H9 (cell line): Measurements from ENCODE around the gene PNKP. TPM values are rescaled to one million over a fixed set of nuclear protein-coding genes. Genes with fewer than 3 reads are reported as not detected.

ENCODE experiments used
- DNase-seq: peaks from one replicate; pipeline ENCODE4 v3.0.0-alpha.2; 2017
- H2AFZ ChIP-seq: one replicate; pipeline ENCODE4 v1.6.1; 2013; ENCODE audit warnings: mild to moderate bottlenecking, low read length, control low read depth, moderate library complexity
- H2AK5ac ChIP-seq: 2 replicates; pipeline ENCODE4 v1.6.1; 2013; ENCODE audit warnings: low read length, control low read depth, mixed read lengths; ENCODE audit not compliant: insufficient read length
- H2BK120ac ChIP-seq: one replicate; pipeline ENCODE4 v1.6.1; 2013; ENCODE audit warnings: low read depth, mild to moderate bottlenecking, low read length, control low read depth, inconsistent platforms; ENCODE audit not compliant: poor library complexity, severe bottlenecking
- H2BK12ac ChIP-seq: 2 replicates; pipeline ENCODE4 v1.6.1; 2013; ENCODE audit warnings: low read length, control low read depth, mixed read lengths, low read depth; ENCODE audit not compliant: insufficient read length
- H2BK15ac ChIP-seq: 2 replicates; pipeline ENCODE4 v1.6.1; 2013; ENCODE audit warnings: low read depth, low read length, control low read depth
- H2BK20ac ChIP-seq: one replicate; pipeline ENCODE4 v1.6.1; 2013; ENCODE audit warnings: low read depth, mild to moderate bottlenecking, low read length, control low read depth, inconsistent platforms; ENCODE audit not compliant: poor library complexity, severe bottlenecking
- H2BK5ac ChIP-seq: 2 replicates; pipeline ENCODE4 v1.6.1; 2013; ENCODE audit warnings: low read length, control low read depth, mixed read lengths; ENCODE audit not compliant: insufficient read length
- H3K14ac ChIP-seq: 2 replicates; pipeline ENCODE4 v1.6.1; 2013; ENCODE audit warnings: low read length, control low read depth; ENCODE audit not compliant: insufficient read depth
- H3K18ac ChIP-seq: 2 replicates; pipeline ENCODE4 v1.6.1; 2013; ENCODE audit warnings: low read depth, mild to moderate bottlenecking, mixed read lengths, low read length, control low read depth; ENCODE audit not compliant: insufficient read length
- H3K23ac ChIP-seq: 2 replicates; pipeline ENCODE4 v1.6.1; 2013; ENCODE audit warnings: low read length, control low read depth, mixed read lengths, low read depth; ENCODE audit not compliant: insufficient read length
- H3K23me2 ChIP-seq: 2 replicates; pipeline ENCODE4 v1.6.1; 2013; ENCODE audit warnings: low read depth, mild to moderate bottlenecking, mixed read lengths, low read length, control low read depth; ENCODE audit not compliant: insufficient read length, poor library complexity, severe bottlenecking
- H3K27ac ChIP-seq: 2 replicates; pipeline ENCODE4 v1.5.1; 2013; ENCODE audit warnings: low read length, control low read depth, mixed read lengths, low read depth; ENCODE audit not compliant: insufficient read length
- H3K27me3 ChIP-seq: 2 replicates; pipeline ENCODE4 v1.6.1; 2013; ENCODE audit warnings: low read length, control low read depth, inconsistent platforms; ENCODE audit not compliant: insufficient read depth
- H3K4ac ChIP-seq: 2 replicates; pipeline ENCODE4 v1.6.1; 2013; ENCODE audit warnings: low read depth, mild to moderate bottlenecking, control low read depth, inconsistent platforms, low read length, moderate library complexity
- H3K4me1 ChIP-seq: 2 replicates; pipeline ENCODE4 v1.6.1; 2013; ENCODE audit warnings: low read length, control low read depth, inconsistent platforms; ENCODE audit not compliant: insufficient read depth
- H3K4me2 ChIP-seq: 2 replicates; pipeline ENCODE4 v1.6.1; 2013; ENCODE audit warnings: low read length, control low read depth, mixed read lengths; ENCODE audit not compliant: insufficient read length, insufficient read depth
- H3K56ac ChIP-seq: 2 replicates; pipeline ENCODE4 v1.6.1; 2013; ENCODE audit warnings: low read depth, mild to moderate bottlenecking, mixed read lengths, low read length, control low read depth; ENCODE audit not compliant: insufficient read length
- H3K79me1 ChIP-seq: 2 replicates; pipeline ENCODE4 v1.6.1; 2013; ENCODE audit warnings: low read depth, mild to moderate bottlenecking, moderate library complexity, low read length, control low read depth, inconsistent platforms; ENCODE audit not compliant: insufficient read depth, poor library complexity, severe bottlenecking
- H3K79me2 ChIP-seq: 2 replicates; pipeline ENCODE4 v1.6.1; 2013; ENCODE audit warnings: low read length, control low read depth, inconsistent platforms; ENCODE audit not compliant: insufficient read depth
- H3K9ac ChIP-seq: 2 replicates; pipeline ENCODE4 v1.6.1; 2013; ENCODE audit warnings: low read length, control low read depth, mixed read lengths; ENCODE audit not compliant: insufficient read length; ENCODE audit errors: extremely low read depth
- H3K9me3 ChIP-seq: one replicate; pipeline ENCODE4 v1.6.1; 2013; ENCODE audit warnings: low read depth, low read length, inconsistent platforms; ENCODE audit not compliant: control insufficient read depth
- H3T11ph ChIP-seq: one replicate; pipeline ENCODE4 v1.6.1; 2013; ENCODE audit warnings: mild to moderate bottlenecking, low read length, control low read depth, inconsistent platforms
- H4K20me1 ChIP-seq: one replicate; pipeline ENCODE4 v1.6.1; 2013; ENCODE audit not compliant: control insufficient read depth, insufficient read length, insufficient read depth
- H4K5ac ChIP-seq: 2 replicates; pipeline ENCODE4 v1.6.1; 2013; ENCODE audit warnings: low read depth, mild to moderate bottlenecking, mixed read lengths, low read length, control low read depth; ENCODE audit not compliant: insufficient read length
- H4K8ac ChIP-seq: replicated peaks from 2 replicates; pipeline ENCODE4 v1.6.1; 2013; ENCODE audit warnings: low read length, control low read depth, mixed read lengths, low read depth; ENCODE audit not compliant: insufficient read length
- H4K91ac ChIP-seq: 2 replicates; pipeline ENCODE4 v1.6.1; 2013; ENCODE audit warnings: low read depth, mild to moderate bottlenecking, moderate library complexity, mixed read lengths, low read length, control low read depth; ENCODE audit not compliant: insufficient read length
- H3K27ac Mint-ChIP-seq, 3 experiments: 2 replicates in 2 of 3; 3 replicates in 1 of 3; pipeline ENCODE4 v1.8.0; 2020 to 2021; ENCODE audit warnings: mixed read lengths in 3 of 3, mild to moderate bottlenecking in 1 of 3, moderate library complexity in 1 of 3
- H3K27me3 Mint-ChIP-seq: 2 replicates; pipeline ENCODE4 v1.8.0; 2021; ENCODE audit warnings: low read depth, mild to moderate bottlenecking, moderate library complexity, mixed read lengths
- H3K36me3 Mint-ChIP-seq, 3 experiments: 2 replicates in 2 of 3; 3 replicates in 1 of 3; pipeline ENCODE4 v1.8.0; 2020 to 2021; ENCODE audit warnings: low read depth in 3 of 3, mixed read lengths in 3 of 3; ENCODE audit not compliant: insufficient read depth in 1 of 3
- H3K4me1 Mint-ChIP-seq, 2 experiments: 2 replicates each; pipeline ENCODE4 v1.8.0; 2020; ENCODE audit warnings: mixed read lengths in 2 of 2
- H3K4me3 Mint-ChIP-seq, 2 experiments: 2 replicates in 1 of 2; 3 replicates in 1 of 2; pipeline ENCODE4 v1.8.0; 2020 to 2021; ENCODE audit warnings: mild to moderate bottlenecking in 2 of 2, mixed read lengths in 2 of 2, moderate library complexity in 1 of 2
- H3K9me3 Mint-ChIP-seq, 2 experiments: 2 replicates in 1 of 2; 3 replicates in 1 of 2; pipeline ENCODE4 v1.8.0; 2020; ENCODE audit warnings: mild to moderate bottlenecking in 2 of 2, mixed read lengths in 2 of 2, moderate library complexity in 1 of 2
- CTCF ChIP-seq: fragments of 200-600 bp; sonication (generic); conservative IDR thresholded peaks from 3 replicates; pipeline ENCODE4 v1.8.0; 2021; ENCODE audit warnings: antibody characterized with exemption, mild to moderate bottlenecking
- WGBS: extraction: QIAGEN DNeasy Blood & Tissue Kit; methylation state at CpG from one replicate; pipeline ENCODE4 v1.1.7; 2013; ENCODE audit warnings: missing lambda C conversion rate, low lambda C conversion rate, mixed read lengths; ENCODE audit not compliant: insufficient read length; ENCODE audit errors: extremely low coverage; 5-methylcytosine and 5-hydroxymethylcytosine counted together
- total RNA-seq: library from RNA; stranded (reverse); gene quantifications from 2 replicates; pipeline ENCODE4 v1.2.1, GENCODE V29; 2021

Gene PNKP
- total RNA-seq, 1 experiment from 2014 or later = 157 TPM

DNA sequence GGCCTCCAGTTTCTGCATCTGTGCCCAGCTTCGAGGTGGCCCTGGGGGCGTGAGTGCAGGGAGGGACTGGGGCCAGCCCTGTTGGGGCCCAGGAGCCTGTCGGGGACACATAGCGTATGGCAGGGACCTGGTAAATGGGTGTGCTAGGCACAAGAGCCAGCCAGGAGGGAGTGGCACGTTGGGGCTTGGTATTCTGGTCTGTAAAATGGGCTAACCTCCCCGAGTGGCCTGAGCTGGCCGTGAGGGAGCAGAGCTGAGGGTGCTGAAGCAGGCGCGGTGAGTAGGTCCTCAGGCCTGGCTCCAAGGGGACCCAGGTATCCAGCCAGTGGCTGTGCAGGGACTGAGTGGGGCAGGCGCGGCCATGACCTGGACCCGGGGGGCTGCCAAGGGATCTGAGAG, 12.1 kb downstream of the PNKP start:
- Histone ChIP-seq H4K20me1 (peaks cover 6% of the 10 kb centered on the region), H3K56ac (no peak overlapping the region), H3T11ph (no peak overlapping the region), H3K9me3 (no peaks in the 10 kb centered on the region), H4K91ac (no peak overlapping the region), H2AFZ (no peak overlapping the region), H3K79me2 (peaks cover 9% of the 10 kb centered on the region; the same call in 1 of the 2 replicates), H3K9ac (no peak overlapping the region), H3K23me2 (peaks cover 8% of the 10 kb centered on the region), H3K27me3 (no peaks in the 10 kb centered on the region), H3K4me2 (no peak overlapping the region), H2BK12ac (no peak overlapping the region), H2AK5ac (no peak overlapping the region), H2BK5ac (no peak overlapping the region), H3K79me1 (peaks cover 11% of the 10 kb centered on the region), H2BK20ac (no peak overlapping the region), H3K27ac (no peak overlapping the region), H2BK15ac (no peak overlapping the region), H3K4me1 (no peaks in the 10 kb centered on the region), H2BK120ac (no peak overlapping the region), H4K8ac (no peak overlapping the region), H4K5ac (no peak overlapping the region), H3K4ac (no peak overlapping the region), H3K23ac (no peak overlapping the region), H3K14ac (no peak overlapping the region), H3K18ac (no peak overlapping the region)
- Mint-ChIP-seq H3K36me3 (peaks cover 22 to 63% (median 60%) of the 10 kb centered on the region in 3 experiments), H3K4me1 (peaks cover 16 to 18% of the 10 kb centered on the region in 2 experiments), H3K9me3 (no peaks in the 10 kb centered on the region; a peak in 1 of 5 replicates), H3K27me3 (peaks cover 2% of the 10 kb centered on the region; the same call in 1 of the 2 replicates), H3K4me3 (peak overlapping the region in 1 of 2 experiments; percentile 44; a peak in 2 of 5 replicates), H3K27ac (peak overlapping the region in 1 of 3 experiments; percentile 89; a peak in 3 of 7 replicates)
- TF ChIP-seq CTCF = no peak
- WGBS = no CpG with 5 or more reads among the region's 12 CpGs
- DNase-seq = no peak
